Gastrocnemius medialis (tissue), 4 donors: ENCODE results near the gene TBXA2R. TPM values are rescaled to one million over a fixed set of nuclear protein-coding genes. Genes with fewer than 3 reads are reported as not detected.

Experiments
- ATAC-seq, 2 donors: fragments of 150-250 bp; one replicate each; pipeline ENCODE4 v1.9.1; 2016
- DNase-seq, 2 donors: peaks; one replicate each; pipeline ENCODE4 v3.0.0-alpha.2; 2019
- H3K27ac ChIP-seq, 4 donors: fragments of 200-600 bp; sonication (generic); 1 replicate in 1 of 4; 2 replicates in 3 of 4; pipeline ENCODE4 v1.5.1; 2016 to 2018; ENCODE audit warnings: mild to moderate bottlenecking in 2 of 4, moderate library complexity in 1 of 4
- H3K27me3 ChIP-seq, 3 donors: fragments of 200-600 bp; sonication (generic) in 2 of 3; 1 replicate in 1 of 3; 2 replicates in 2 of 3; pipeline versions ENCODE4 v1.5.1 to v1.6.0; 2016 to 2019; ENCODE audit warnings: mild to moderate bottlenecking in 1 of 3, moderate library complexity in 1 of 3
- H3K36me3 ChIP-seq, 2 donors: fragments of 200-600 bp; sonication (generic) in 1 of 2; one replicate each; pipeline ENCODE4 v1.5.1; 2017 to 2018
- H3K4me1 ChIP-seq, 2 donors: fragments of 200-600 bp; sonication (generic) in 1 of 2; one replicate each; pipeline ENCODE4 v1.5.1; 2016 to 2017; ENCODE audit warnings: mild to moderate bottlenecking in 2 of 2
- H3K4me3 ChIP-seq, 4 donors: fragments of 200-600 bp; sonication (generic) in 3 of 4; 1 replicate in 1 of 4; 2 replicates in 3 of 4; pipeline ENCODE4 v1.5.1; 2016 to 2019; ENCODE audit warnings: mild to moderate bottlenecking in 2 of 4
- H3K9me3 ChIP-seq, 3 donors: fragments of 200-600 bp; sonication (generic) in 2 of 3; 1 replicate in 1 of 3; 2 replicates in 2 of 3; pipeline ENCODE4 v1.5.1; 2016 to 2019
- POLR2A ChIP-seq, 2 donors: fragments of 450-650 bp; IDR thresholded peaks; one replicate each; pipeline ENCODE4 v1.6.1; 2017; ENCODE audit warnings: antibody characterized with exemption in 2 of 2, mild to moderate bottlenecking in 2 of 2, moderate library complexity in 2 of 2
- in situ Hi-C, 4 donors: fragments of 200-750 bp; cut with MboI; loops; one replicate each; pipeline versions ENCODE4 v1.15.0 to v1.8.0; 2017; ENCODE audit warnings: low sequenced_read_pairs in 4 of 4
- intact Hi-C: fragments of 100-400 bp; cut with DNase I; formaldehyde crosslinking; loops from one replicate; pipeline ENCODE4 v1.15.1; 2023; ENCODE audit warnings: low total_unique reads
- total RNA-seq, 4 donors: library from RNA; depleted of rRNA; stranded (reverse); fragments of >200 nt; gene quantifications; one replicate each; pipeline versions ENCODE4 v1.1.0 to v1.2.3, GENCODE V29; 2016
- TF ChIP-seq, protein P1 (sequence below), 5 experiments: fragments of 450-650 bp in 3 of 5; fragments of 200-600 bp in 2 of 5; sonication (generic) in 2 of 5; IDR thresholded peaks in 4 of 5; conservative IDR thresholded peaks in 1 of 5; 1 replicate in 4 of 5; 2 replicates in 1 of 5; pipeline ENCODE4 v1.5.1; 2016 to 2019; ENCODE audit warnings: antibody characterized with exemption in 5 of 5, mild to moderate bottlenecking in 3 of 5, moderate library complexity in 3 of 5

TBXA2R gene
- total RNA-seq, 4 donors from 2014 or later, result 0.36 to 1.2 (median 0.51) TPM; not detected in 1

DNA sequence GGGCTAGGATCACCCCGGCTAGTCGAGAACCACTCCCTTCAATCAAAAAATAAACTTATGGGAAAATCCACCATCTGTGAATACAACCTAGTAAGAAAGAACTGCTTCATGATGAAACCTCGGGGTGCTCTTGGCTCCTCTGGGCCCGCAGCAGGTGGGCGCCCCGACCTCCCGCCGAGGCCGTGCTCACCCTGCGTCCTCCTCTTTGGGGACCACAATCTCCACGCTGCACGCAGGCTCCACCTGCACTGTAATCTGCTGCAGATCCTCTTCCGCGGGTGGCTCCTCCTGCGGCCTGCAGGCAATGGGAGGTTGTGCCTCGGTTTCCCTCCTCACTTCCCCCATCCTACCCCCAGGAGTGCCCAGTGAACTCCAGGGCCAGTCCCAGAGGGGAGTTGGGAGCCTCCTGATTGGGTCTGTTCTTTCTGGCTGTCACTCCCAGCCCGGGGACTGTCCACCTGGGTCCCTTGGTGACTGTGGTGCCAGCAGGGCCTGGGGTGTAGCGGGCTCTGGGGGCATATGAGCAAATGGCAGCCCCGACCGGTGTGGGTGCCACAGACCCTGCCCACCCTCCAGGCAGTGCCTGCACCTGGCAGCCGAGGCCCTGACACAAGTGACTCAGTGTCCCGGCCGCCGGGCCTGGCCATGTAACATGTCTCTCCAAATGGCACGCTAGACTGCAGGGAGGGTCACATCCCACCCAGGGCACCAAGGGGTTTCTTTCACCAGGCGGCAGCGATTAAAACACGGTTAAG, 35.0 kb upstream of the TBXA2R start:
- TF ChIP-seq, protein P1, sequence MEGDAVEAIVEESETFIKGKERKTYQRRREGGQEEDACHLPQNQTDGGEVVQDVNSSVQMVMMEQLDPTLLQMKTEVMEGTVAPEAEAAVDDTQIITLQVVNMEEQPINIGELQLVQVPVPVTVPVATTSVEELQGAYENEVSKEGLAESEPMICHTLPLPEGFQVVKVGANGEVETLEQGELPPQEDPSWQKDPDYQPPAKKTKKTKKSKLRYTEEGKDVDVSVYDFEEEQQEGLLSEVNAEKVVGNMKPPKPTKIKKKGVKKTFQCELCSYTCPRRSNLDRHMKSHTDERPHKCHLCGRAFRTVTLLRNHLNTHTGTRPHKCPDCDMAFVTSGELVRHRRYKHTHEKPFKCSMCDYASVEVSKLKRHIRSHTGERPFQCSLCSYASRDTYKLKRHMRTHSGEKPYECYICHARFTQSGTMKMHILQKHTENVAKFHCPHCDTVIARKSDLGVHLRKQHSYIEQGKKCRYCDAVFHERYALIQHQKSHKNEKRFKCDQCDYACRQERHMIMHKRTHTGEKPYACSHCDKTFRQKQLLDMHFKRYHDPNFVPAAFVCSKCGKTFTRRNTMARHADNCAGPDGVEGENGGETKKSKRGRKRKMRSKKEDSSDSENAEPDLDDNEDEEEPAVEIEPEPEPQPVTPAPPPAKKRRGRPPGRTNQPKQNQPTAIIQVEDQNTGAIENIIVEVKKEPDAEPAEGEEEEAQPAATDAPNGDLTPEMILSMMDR (IDR thresholded peaks at IDR 0.05 in 4 of 5, conservative IDR thresholded peaks at IDR 0.05 in 1 of 5), result no peak
- no peak for TF ChIP-seq POLR2A (IDR thresholded peaks at IDR 0.05)
- no peaks in the 10 kb centered on the region for H3K9me3 ChIP-seq
- H3K27me3 ChIP-seq, result no peaks in the 10 kb centered on the region
- DNase-seq, result no peak
- in situ Hi-C loops, result no loop called here
- H3K27ac ChIP-seq, result no peak overlapping the region
- H3K36me3 ChIP-seq, result peaks cover 0 to 50% of the 10 kb centered on the region in 2 donors
- no peaks in the 10 kb centered on the region for H3K4me1 ChIP-seq
- no peak for ATAC-seq
- H3K4me3 ChIP-seq, result no peak overlapping the region
- intact Hi-C loops, result no loop called here

DNA sequence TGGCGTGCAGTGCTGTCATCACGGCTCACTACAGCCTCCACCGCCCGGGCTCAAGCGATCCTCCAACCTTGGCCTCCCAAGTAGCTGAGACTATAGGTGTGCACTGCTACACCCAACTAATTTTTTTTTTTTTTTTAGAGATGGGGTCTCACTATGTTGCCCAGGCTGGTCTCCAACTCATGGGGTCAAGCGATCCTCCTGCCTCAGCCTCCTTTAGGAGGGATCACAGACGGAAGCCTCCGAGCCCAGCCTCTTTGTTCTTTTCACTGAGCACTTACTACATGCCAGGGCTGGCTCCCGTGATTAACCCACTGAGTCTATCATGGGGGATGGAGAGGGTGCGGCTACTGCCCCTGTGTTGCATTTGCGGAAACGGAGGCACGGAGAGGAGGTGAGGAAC, 32.8 kb upstream of the TBXA2R start:
- intact Hi-C loops (no loop called here), in situ Hi-C loops (no loop called here)
- ATAC-seq (no peak), DNase-seq (no peak)
- H3K9me3 ChIP-seq, result no peaks in the 10 kb centered on the region
- no peak overlapping the region for H3K27ac ChIP-seq
- TF ChIP-seq, protein P1 (IDR thresholded peaks at IDR 0.05 in 4 of 5, conservative IDR thresholded peaks at IDR 0.05 in 1 of 5), result no peak
- no peak for TF ChIP-seq POLR2A (IDR thresholded peaks at IDR 0.05)
- no peak overlapping the region for H3K4me3 ChIP-seq
- H3K27me3 ChIP-seq, result no peaks in the 10 kb centered on the region
- H3K4me1 ChIP-seq, result no peaks in the 10 kb centered on the region
- peaks cover 0 to 41% of the 10 kb centered on the region in 2 donors for H3K36me3 ChIP-seq

DNA sequence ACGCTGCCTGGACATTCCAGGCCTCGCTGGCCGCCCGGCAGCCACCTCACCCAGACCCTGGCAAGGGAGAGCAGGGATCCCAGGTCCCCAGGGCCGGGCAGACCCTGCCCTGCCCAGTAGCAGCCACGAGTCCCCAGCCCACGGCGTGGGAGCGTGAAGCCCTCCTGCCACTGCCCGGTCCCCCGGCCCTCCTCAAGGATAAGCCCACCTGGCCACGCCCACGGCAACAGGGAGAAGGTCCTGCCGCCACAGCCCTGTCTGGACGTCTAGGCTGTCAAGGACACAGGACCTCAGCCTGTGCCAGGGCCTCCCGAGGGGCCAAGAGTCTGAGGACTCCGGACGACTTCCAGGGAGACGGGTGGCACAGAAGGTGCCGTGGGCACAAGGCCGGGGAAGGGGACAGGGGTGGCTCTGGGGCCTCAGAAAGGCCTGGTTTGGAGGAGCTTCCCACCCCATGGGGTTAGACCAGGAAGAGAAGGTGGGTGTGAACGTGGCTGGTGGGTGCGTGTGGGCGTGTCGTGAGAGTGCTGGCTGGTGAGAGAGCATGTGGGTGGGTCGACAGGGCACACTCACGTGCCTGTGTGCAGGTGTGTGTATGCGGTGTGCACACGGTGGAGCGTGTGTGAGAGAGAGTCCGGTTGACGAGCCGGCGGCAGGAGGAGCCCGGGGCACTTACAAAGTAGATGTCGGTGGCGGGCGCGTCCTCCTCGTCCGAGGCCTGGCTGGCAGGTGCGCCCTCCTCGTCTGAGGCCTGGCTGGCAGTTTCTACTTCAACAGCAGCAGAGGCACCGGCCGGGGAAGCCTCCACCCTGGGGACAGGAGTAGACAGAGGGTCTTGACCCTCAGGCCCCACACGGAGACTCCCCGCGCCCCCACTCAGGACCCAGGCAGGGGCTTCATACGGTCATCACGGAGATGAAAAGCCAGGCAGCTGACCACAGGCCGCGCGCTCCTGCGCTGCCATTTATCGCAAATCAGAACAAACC, 31.8 kb upstream of the TBXA2R start:
- DNase-seq (no peak), ATAC-seq (no peak)
- H3K4me1 ChIP-seq, result no peaks in the 10 kb centered on the region
- H3K36me3 ChIP-seq, result peaks cover 0 to 41% of the 10 kb centered on the region in 2 donors
- intact Hi-C loops (no loop called here), in situ Hi-C loops (no loop called here)
- no peaks in the 10 kb centered on the region for H3K9me3 ChIP-seq
- H3K27me3 ChIP-seq, result no peaks in the 10 kb centered on the region
- H3K4me3 ChIP-seq, result no peak overlapping the region
- H3K27ac ChIP-seq, result no peak overlapping the region
- TF ChIP-seq POLR2A (IDR thresholded peaks at IDR 0.05), result no peak

DNA sequence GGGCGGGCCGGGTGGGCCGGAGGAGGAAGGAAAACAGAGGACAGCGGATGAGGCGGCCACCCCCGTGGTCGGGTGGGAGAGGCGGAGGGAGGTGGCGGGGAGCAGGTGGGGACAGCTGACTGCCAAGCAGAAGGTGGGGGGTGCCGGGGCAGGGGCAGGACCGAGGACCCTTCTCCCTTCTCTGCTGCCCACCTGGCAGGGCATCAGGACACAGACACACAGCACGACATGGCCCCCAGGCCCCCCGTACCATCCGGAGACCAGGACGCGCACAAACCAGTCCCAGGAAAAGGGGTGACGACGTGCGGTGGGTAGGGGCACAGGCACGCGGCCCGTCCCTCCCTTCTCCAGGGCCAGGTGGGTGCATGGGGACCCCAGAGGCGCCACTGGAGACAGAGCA, 30.9 kb upstream of the TBXA2R start:
- Histone ChIP-seq H3K9me3 (no peaks in the 10 kb centered on the region), H3K4me1 (no peaks in the 10 kb centered on the region), H3K36me3 (peaks cover 0 to 39% of the 10 kb centered on the region in 2 donors), H3K4me3 (no peak overlapping the region), H3K27ac (no peak overlapping the region), H3K27me3 (no peaks in the 10 kb centered on the region)
- no peak for TF ChIP-seq POLR2A (IDR thresholded peaks at IDR 0.05)
- TF ChIP-seq, protein P1 (IDR thresholded peaks at IDR 0.05 in 4 of 5, conservative IDR thresholded peaks at IDR 0.05 in 1 of 5), result no peak
- no peak for DNase-seq
- ATAC-seq, result no peak
- in situ Hi-C loops, result no loop called here
- intact Hi-C loops, result no loop called here

DNA sequence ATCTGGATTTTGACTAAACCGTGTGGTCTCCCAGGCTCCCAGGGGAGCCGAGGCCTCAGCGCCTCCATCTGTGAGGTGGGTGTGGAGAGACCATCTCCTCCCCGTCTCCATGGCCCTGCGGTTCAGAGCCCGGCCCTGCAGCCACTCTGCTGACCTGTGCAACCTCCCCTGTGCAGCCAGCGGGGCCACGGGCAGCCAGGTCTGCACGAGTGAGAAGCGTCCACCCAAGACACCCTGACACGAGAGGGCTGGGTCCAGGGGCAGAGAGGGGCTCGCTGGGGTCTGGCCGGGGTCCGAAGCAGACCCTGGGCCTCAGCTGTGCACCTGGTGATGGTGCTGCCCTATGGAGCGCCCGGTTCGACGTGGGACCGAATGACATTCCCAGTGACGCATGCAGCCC, 30.3 kb upstream of the TBXA2R start:
- Histone ChIP-seq H3K4me3 (no peak overlapping the region), H3K27me3 (no peaks in the 10 kb centered on the region), H3K36me3 (peaks cover 0 to 44% of the 10 kb centered on the region in 2 donors), H3K9me3 (no peaks in the 10 kb centered on the region), H3K27ac (no peak overlapping the region), H3K4me1 (no peaks in the 10 kb centered on the region)
- no peak for ATAC-seq
- in situ Hi-C loops (no loop called here), intact Hi-C loops (no loop called here)
- no peak for TF ChIP-seq POLR2A (IDR thresholded peaks at IDR 0.05)
- TF ChIP-seq, protein P1 (IDR thresholded peaks at IDR 0.05 in 4 of 5, conservative IDR thresholded peaks at IDR 0.05 in 1 of 5), result no peak
- DNase-seq, result no peak
